Measurements from ENCODE around the gene LONRF2.

The LONRF2 gene

GRCh38 chr2:100299548-100299947 is 22.8 kb downstream of the LONRF2 start:
- DNase-seq: no peak

DNA sequence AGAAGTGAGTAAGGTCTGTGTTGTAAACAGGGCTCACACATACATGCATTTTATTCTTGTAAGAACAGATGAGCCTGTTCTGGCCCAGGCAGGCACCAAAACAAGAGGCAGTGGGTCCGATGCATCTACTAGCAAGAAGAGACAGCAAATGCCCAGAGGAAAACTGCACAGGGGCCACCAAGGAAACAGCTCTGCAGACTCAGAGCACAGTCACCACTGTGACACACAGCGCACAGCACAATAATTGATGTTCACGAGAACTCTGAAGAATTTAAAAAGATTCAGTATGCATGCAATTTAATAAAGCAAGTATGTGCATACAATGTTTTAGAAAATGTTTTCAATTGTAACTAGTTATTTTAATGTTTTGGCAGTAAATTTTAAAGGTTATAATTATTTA is 24.8 kb downstream of the LONRF2 start:
- no peak for DNase-seq

- no peak for DNase-seq
Observed at GRCh38 chr2:100294162-100294497, 28.2 kb downstream of the LONRF2 start.

DNA sequence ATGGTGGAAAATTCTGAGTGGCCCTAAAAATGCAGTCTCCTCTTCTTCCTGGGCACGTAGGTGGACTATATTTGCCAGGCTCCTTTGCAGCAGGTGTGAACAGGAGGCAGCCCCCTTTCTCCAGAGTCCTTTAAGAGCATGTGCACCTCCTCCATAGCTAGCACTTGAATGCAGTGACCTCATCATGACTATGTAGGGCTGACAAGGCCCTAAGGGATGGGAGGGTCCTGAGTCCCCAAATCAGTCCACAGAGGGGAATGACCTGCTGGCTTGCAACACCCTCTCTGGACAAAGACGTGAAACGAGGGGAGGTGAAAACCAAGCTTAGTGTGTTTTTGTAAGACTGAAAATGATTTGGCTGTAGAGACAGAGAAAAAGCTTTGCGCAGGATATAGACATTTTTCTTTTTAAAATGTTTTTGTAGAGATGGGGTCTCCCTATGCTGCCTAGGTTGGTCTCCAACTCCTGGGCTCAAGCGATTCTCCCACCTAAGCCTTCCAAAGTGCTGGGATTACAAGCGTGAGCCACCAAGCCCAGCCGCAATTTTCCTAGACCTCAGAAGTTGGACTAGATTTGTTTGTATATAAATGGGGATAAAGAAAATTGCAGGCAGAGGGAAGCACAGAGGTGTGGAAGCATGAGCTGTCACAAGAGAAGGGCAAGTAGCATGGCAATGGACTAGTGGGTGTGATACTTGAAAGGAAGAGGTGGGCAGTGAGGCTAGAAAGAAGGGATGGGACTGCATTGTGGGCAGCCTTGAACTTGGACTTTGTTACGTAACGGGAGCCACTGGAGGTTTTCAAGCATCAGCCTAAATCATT is 28.8 kb downstream of the LONRF2 start:
- no peak for DNase-seq

GRCh38 chr2:100292022-100292580 is 30.2 kb downstream of the LONRF2 start:
- DNase-seq: no peak

DNA sequence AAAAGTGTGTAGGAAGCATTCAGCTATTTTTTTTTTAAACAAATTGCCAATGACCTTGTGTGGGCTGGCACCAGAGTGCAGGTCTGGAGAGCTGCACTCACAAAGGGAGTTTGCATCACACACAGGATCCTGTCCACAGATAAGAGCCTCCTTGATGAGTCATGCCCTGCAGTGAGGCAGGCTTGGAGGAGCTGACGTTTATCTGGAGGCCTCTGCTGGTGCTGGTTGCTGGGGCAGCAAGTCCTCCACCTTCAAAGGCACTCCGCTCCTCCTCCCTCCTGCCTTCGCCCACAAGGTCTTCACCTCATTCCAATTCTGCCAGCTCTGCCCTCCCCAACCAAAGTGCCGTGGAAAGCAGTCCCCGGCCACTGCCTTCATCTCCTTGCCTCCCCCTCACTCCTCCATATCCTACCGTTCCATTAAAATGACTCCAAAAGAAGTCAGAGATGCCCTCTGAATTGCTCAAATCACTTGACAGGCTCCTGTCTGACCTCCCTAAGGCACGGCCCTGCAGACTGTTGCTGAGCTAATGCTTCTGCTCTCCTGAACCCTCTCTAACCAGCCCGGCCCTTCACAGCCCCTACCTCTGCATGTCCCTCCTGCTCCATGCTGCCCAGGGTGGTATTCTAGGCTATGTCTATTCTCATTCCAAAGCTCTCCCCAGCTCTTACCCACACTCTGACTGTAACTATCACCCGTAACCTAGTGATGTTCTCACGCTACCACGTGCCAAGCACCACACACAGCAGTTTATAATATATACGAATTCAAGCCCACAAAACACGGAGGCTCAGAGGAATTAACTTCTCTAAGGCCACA is 30.9 kb downstream of the LONRF2 start:
- DNase-seq: no peak

DNA sequence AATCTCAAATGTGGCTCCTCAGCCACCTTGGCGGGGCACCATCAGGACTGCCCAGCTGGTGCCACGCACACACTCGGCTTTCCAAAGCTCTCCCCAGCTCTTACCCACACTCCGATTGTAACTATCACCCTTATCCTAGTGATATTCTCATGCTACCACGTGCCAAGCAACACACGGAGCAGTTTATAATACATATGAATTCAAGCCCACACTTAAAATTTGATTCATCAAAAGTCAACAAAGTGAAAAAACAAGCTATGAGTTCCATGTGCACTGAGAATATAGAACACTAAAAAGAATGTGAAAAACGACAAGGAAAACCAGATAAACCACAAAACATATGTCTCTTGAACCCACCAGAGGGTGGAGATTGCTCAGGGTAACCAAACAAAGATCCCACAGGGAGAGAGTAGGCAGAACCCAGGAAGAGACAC is 31.6 kb downstream of the LONRF2 start:
- DNase-seq: no peak

DNA sequence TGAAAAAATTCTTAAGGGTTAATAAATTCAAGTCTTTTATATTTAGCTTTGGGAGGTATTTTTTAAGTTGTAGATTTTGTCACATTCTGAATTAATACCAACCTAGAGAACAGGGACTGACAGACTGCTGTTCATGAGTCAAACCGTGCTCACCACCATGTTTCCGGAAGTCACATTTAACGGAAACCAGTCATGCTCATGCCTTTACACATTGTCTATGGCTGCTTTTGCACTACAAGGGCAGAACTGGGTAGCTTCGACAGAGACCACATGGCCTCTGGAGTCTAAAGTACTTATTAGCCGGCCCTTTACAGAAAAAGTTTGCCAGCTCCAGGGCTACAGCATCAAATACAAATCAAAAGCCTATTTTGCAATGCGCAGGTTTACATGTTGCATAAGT is 33.3 kb downstream of the LONRF2 start:
- no peak for DNase-seq

GRCh38 chr2:100286318-100286717 is 36.0 kb downstream of the LONRF2 start:
- DNase-seq: no peak

- DNase-seq: no peak
Observed at GRCh38 chr2:100285691-100286090, 36.6 kb downstream of the LONRF2 start.

DNA sequence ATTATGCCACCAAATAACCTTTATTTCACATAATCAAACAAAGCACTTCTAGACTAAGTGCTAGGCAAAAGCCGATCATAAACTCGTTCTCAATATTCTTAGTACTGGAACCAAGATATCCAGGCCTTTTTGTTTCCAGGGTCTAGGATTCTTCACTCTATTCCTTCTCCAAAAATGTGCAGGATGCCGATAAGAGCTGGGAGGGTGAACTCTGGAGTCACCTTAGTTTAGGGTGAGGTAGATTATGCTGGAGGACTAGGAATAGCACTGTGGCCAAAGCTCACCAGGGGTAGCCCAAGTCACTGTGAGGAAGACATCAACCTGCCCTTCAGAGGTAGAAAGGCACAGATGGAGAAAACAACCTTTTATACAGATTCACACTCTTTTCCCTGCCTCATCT is 37.3 kb downstream of the LONRF2 start:
- no peak for DNase-seq

GRCh38 chr2:100283724-100284501 is 38.4 kb downstream of the LONRF2 start:
- DNase-seq: no peak

DNA sequence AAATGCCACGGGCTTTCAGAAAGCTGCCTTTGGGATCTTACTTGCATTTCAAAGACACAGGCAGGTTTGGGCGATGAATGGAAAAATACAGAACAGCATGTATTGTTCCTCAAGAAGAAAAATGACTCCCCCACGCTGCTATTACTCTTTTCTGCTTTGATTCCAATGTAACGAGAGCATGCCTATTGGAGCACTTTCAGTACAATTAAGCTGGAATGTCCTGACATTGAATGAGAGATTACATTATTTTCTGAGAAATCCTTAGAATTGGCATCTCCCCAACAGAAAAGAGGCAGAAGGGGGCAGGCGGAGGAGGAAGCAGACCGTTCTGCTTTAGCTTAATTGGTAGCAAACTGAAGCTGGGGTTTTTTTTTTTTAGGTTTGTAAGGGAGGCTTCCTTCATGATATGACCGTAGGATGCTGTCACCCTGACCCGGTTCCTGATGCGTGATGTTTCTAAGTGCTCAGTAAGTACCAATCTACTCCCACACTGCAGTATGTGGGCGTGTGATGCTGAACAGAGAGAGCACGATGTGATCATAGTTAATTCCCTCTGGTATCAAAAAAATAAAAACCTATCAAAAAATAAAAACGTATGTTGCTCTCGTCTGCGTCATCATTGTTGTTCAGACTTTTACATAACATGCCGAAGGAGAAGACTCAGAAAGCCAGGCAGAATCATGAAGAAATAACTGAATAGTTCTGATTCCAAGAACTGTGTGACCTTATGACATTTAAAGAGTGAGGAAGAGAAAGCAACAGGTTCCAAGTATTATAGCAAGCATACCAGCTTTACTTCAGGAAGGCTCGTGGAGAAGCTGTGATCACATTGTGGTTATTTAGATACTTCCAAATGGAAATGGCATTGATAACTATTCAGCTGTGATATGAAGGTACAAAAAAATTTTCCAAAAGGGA is 40.5 kb downstream of the LONRF2 start:
- DNase-seq: no peak

GRCh38 chr2:100279586-100280534 is 42.4 kb downstream of the LONRF2 start:
- DNase-seq: no peak

DNA sequence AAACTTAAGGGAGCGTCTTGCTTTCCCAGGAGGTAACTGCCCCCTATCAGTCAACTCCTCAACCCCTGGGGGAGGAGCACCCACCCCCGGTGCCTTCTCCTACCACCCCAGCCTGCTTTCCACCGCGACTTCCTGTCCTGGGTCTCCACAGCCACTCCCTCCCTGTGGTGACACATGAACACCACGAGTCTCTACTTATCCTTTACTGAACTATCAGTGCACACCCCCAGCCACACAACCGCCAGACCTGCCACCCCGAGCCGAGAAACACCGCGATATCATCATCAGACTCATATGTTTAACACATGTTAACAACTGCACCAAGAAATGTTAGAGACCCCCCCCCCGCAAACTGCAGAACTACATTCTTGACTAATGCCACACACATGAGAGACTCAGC is 43.3 kb downstream of the LONRF2 start:
- no peak for DNase-seq

DNA sequence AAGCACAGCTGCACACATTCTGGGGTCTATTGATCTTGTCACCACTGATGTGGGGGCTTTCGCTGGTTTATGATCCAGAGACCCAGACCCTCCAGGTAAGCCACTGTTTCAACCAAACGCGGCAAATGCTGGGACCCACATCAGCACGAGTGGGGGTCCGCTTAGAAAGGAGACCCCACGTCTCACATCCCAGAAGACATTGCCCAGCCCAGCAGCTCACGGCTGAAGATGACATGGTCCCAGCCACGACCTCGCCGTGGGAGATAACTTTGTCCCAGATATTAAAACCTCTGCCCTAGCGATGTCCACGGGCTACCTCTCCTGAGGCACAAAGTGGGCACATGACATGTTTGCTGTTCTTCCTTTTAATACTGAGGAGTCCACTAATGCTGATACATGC is 43.8 kb downstream of the LONRF2 start:
- DNase-seq: no peak

DNA sequence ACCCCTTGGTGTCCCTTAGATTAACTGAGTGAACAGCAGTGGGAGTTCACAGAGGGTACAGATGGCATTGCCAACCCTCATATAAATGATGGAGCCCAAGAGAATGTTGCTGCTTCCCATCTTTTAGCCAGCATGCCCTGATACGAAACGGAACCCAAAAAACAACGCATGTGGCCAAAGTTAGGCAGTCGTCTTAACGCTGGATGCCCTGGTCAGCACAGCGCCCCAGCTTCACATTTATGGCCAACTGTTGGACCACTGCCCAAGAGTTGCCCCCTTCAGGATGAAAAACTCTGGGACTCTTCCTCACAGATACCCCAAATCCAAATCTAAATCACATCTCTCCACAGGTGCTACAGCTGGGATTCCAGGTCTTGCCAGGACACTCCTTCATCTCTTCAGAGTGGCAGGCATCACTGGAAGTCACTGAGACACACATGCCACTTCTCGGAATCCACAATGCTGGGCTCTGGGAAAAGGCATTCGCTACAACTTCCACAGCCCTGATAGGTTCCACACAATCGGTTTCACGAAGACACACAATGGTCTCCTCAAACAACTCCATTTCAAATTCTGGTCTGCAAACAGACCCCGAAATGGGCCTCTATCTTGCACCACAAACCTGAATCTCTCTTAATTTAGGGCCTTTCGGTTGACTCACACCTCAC is 44.6 kb downstream of the LONRF2 start:
- no peak for DNase-seq

- no peak for DNase-seq
Observed at GRCh38 chr2:100276716-100277115, 45.6 kb downstream of the LONRF2 start.

GRCh38 chr2:100275200-100275589 is 47.1 kb downstream of the LONRF2 start:
- DNase-seq: no peak

GRCh38 chr2:100274566-100275199 is 47.6 kb downstream of the LONRF2 start:
- DNase-seq: no peak
